ENCODE results near the gene WDR45B. TPM values are rescaled to one million over a fixed set of nuclear protein-coding genes. Genes with fewer than 3 reads are reported as not detected.

Gene WDR45B
- 66.6 TPM in 2 replicates for total RNA-seq

DNA sequence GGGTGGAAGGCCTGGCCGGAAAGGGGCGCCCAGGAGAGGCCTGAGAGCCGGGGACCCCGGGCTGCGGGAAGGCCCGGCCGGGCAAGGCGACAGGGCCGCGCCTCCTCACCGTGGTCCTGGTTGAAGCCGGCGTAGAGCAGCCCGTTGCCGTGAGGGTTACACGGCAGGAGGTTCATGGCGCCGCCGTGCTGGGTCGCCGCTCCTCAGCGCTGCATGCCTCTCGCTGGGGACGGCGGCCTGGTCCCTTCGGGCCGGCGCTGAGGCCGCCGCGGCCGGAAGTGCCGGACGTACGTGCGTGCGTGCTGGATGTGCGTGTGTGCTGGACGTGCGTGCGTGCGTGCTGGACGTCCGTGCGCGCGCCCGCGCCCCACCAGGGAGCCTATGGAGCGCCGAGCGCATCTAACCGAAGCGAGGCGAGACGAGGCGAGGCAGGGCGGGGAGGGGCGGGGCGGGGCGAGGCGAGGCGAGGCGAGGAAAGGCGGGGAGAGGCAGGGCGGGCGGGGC lies at the start of gene WDR45B:
Gene WDR45B, minus strand, starts transcription at position 280 of the 504 bp plus-strand sequence. Its CDS starts 104 bp downstream, at position 176.

Other genes with a start within 250 kb of the WDR45B start
- 25.6 and 45.3 TPM in 2 replicates for gene HEXD, start 230.1 kb downstream of the WDR45B start, total RNA-seq
- 24.5 and 32.1 TPM in 2 replicates for gene OGFOD3, start 229.9 kb downstream of the WDR45B start, total RNA-seq
- 74.3 and 75.9 TPM in 2 replicates for gene CYBC1, start 197.7 kb downstream of the WDR45B start, total RNA-seq
- 23.2 and 37.5 TPM in 2 replicates for gene NARF, start 189.7 kb downstream of the WDR45B start, total RNA-seq
- gene FOXK2, start 128.7 kb downstream of the WDR45B start, total RNA-seq = 30.1 and 35.6 TPM in 2 replicates
- gene RAB40B, start 50.3 kb upstream of the WDR45B start, total RNA-seq = 10.4 and 12.1 TPM in 2 replicates
- 11.9 and 19.6 TPM in 2 replicates for gene FN3KRP, start 68.3 kb upstream of the WDR45B start, total RNA-seq
- gene FN3K, start 87.2 kb upstream of the WDR45B start, total RNA-seq = 0.12 and 0.17 TPM in 2 replicates
- gene TBCD, start 103.6 kb upstream of the WDR45B start, total RNA-seq = 34.7 and 38.2 TPM in 2 replicates
- gene ZNF750, start 191.6 kb upstream of the WDR45B start, total RNA-seq = not detected in 2 replicates